HG02610 (cell line): ENCODE results near the gene CREB5.
"Not testable (repeated sequence)": the region's sequence is repeated elsewhere in the genome, so short reads cannot be mapped to it uniquely, and the experiment has no call there.

Source experiments
- ATAC-seq: cut with Tn5 transposase; IDR thresholded peaks from one replicate; pipeline ENCODE4 v1.9.1; 2021; ENCODE audit warnings: mild to moderate bottlenecking, moderate library complexity; ENCODE audit not compliant: unreplicated experiment

Gene CREB5, protein sequence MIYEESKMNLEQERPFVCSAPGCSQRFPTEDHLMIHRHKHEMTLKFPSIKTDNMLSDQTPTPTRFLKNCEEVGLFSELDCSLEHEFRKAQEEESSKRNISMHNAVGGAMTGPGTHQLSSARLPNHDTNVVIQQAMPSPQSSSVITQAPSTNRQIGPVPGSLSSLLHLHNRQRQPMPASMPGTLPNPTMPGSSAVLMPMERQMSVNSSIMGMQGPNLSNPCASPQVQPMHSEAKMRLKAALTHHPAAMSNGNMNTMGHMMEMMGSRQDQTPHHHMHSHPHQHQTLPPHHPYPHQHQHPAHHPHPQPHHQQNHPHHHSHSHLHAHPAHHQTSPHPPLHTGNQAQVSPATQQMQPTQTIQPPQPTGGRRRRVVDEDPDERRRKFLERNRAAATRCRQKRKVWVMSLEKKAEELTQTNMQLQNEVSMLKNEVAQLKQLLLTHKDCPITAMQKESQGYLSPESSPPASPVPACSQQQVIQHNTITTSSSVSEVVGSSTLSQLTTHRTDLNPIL

DNA sequence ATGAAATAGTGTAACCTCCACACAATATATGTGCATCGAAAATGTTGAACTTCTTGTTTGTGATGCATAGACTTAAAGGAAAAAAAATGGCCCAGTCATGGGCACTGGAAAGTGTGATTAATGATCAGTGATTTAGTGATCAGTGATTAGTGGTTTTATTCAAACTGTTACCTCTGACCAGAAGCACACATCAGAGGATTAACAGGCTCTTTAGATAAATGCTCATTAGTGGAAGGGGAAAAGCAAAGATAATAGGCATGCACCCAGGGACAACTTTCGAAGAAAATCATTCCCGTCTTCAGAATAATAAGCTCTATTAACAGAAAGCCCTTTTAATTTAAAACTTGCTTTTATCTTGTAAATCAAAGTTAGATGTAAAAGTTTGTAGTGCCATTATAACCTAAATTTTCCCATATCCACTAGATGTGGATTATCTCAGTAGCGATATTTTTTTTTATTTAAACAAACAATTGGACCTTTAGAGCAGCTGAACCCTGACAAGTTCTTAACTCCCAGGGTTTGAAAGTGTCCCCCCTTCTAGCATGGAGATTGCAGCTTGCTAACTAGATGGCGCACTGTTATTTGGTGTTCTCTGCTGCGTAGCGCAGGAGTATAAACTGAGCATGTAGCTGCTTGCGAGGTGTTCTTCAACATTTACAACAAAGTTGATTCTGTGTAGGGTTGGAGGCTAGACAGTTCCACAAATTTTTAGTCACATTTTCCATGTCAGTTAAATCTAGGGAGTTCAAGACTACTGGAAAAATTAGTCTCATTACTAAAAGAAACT, at the start of gene CREB5:
TSS of gene CREB5 (plus strand) at position 643 of the 787 bp plus-strand sequence. CDS start 397 bp downstream, outside the sequence.
- ATAC-seq: no peak

DNA sequence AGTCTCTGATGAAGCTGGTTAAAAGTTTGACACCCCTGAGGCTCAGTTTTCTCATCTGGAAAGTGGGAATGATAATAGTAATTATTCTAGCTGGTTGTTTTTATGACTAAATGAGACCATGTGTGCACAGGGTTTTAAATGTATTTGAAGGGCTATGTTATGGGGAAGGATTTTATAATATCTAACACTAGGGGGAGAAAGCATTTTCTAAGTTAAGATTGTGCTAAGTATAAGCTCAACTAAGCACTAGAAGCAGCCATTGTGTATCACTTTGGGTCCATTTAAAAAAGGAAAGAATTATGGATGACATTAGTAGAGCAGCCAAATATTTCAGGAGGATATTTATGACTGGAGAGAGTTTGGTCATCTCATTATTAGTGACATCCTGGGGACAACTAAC, 49.5 kb upstream of the CREB5 start:
- ATAC-seq: no peak

DNA sequence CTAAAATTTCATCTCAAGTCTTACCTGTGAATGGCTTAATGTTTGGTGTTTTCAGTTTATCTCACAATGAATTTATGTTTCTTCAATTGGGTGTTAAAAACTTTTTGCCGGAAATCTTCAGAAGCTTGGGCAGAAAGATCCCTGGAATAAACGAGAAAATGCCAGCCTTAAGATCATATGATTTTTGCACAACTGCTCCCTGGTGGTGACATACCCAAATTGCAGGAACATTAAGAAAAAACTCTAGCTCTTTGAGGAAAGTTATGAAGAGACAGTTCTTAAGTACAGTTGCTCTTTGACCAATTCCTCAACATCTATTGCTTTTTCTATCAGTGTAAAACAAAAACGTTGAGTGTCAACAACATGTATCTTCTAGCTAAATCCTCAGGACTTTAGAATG, 48.2 kb upstream of the CREB5 start:
- no peak for ATAC-seq

DNA sequence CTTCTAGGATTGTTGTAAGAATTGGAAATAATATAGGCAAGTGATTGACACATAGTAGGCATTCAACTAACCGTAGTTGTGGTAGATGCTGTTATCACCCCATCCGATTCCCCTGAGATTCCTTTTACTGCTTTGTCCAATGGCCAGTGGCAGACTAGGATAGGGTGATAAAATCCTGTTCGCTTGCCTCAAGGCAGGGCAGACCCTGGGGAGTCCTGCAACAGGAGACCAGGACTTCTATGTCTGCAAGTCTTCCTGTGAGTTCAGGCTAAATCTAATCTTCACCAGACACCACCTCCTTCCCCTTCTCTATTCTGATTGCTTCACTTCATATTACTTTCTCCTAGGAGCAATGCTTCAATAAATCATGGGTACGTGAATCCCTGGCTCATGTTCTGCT, 42.8 kb upstream of the CREB5 start:
- ATAC-seq: no peak

DNA sequence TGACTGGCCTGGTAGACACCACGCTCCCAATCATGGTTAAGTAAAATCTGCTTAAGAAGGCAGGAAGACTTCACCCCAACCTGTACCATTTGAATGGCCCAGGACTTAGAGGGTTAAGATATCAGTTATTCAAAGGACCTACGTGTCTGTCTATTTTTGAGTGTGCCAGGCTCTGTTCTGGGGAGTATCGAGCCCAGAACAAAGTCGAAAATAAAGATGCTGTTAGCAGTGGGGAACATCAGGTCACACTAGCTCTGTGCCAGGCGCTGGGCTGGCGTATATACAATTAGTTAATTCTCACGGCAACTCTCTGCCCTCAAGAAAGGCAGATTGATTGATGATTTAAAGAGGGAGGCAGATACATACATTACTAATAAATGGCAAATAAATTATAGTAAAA, 40.5 kb upstream of the CREB5 start:
- ATAC-seq: no peak

DNA sequence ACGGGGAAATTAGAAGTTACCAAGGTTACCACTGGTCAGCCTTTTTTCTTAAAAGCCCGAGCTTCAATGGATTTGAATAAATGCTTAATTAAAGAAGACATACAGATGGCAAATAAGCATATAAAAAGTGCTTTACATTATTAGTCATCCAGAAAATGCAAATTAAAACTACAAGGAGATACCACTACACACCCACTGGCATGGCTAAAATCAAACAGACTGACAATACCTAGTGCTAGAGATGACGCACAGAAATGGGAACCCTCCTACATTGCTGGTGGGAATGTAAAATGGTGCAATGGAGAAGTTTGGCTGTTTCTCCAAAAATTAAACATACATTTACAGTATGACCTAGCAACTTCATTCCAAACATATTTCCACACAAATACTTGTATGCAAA, 38.3 kb upstream of the CREB5 start:
- no peak for ATAC-seq

DNA sequence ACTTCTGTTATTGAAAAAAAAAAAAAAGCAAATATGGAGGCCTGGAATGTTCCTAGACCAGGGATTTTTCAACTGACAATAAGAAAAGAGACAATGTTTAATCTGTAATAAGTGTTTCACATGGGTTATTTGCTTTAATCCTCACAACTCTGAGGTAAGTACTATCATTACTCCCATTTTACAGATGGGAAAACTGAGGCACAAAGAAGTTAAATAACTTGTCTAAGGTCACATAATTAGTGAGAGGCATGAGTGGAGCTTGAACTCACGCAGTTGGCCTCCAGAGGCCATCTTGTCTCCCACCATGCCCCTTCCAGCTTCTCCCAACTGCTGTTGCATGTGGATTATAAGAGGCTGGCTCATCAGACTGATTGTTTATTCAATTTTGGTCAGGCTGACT, 36.6 kb upstream of the CREB5 start:
- no peak for ATAC-seq

DNA sequence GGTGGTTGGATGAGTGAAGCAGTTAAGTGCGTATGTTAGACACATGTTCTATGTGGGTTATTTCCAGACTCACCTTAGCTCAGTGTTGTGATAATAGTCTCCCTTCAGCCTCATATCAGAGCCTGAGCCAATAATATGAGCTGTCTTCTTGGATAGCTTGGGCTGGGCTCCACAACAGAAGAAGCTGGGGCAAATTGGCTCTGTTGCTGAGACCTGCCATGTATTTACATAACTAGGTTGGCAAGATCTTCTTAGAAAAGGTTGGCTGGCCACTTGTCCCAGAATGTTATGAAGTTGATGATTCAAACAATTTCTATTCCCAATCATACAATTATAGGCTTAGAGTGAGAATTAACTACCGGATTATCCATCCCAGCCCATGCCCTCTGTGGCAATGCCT, 35.7 kb upstream of the CREB5 start:
- ATAC-seq: no peak

DNA sequence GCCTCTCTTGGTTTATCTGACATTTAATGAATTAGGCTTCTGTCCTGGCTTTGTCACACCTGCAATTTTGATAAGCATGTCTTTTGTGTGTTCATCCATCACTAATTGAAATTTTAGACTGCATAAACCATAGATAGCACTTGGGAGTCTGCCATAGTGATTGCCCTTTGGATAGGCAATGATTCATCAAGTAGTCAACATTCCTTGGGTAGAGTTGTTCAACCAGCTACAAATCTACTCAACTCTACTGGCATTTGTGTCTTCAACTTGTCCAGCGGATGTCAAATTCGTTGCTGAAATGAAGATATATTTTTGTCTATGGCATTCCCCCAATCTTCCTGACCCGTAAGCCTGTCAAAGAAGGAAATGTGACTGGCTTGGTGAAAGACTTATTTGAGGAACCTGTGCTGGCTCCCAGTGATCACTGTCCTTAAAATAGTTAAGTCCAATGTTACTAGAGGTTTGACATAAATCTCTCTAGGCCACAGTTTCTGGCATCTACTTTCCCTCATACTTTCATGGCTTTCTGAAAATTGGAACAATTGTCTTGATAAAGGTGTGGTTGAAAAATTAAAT, 33.7 kb upstream of the CREB5 start:
- ATAC-seq: no peak

DNA sequence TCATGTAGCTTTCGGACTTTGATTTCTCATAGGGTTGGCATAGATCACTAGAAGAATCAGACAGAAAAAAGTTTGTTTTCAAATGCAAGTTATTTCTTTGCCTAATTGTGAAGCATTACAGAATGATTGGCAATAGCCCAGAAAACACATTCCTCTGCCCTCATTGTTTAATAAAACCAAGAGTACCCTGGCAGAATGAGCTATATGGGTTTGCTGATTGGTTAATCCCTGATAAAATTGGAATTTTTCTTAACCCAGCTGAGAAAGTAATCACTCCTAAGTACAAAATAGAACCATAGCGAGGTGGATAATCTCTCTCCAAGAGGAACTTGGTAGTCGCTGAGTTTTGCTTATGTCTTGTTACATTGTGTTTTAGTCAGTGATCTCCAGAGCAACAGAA, 30.9 kb upstream of the CREB5 start:
- no peak for ATAC-seq

DNA sequence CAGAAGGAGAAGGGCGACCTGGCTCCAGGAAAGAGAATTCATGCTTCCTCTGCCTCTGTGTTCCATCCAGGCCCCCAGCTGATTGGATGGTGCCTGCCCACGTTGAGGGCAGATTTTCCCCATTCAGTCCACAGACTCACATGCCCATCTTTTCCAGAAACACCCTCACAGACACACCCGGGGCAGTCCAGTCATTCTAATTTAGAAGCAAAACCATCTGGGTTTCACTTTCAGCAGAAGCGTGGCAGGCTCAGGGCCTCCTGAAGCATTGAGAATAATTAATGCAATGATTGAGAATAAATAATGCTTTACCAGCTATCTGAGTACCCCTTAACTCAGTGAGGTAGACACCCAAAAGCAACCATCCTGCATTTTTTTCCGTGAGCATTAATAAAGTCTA, 30.2 kb upstream of the CREB5 start:
- ATAC-seq: no peak

DNA sequence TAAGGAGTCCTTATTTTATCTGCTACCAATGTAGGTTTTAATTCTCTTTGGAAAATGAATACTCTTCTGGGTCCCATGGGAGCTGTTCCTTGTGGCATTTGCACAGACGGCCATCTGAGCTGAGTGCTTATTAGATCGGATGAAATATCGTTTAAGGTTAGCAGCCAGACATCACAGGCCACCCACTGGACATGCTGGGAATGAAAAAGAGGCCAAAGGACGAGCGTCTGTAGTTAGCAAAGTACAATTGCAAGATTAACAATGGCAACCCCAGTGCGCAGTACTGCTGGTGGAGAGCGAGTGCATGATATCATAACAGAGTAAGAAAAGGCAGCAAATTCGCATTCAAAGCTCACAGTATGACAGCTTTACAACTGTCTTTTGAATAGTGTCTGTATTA, 28.3 kb upstream of the CREB5 start:
- no peak for ATAC-seq

DNA sequence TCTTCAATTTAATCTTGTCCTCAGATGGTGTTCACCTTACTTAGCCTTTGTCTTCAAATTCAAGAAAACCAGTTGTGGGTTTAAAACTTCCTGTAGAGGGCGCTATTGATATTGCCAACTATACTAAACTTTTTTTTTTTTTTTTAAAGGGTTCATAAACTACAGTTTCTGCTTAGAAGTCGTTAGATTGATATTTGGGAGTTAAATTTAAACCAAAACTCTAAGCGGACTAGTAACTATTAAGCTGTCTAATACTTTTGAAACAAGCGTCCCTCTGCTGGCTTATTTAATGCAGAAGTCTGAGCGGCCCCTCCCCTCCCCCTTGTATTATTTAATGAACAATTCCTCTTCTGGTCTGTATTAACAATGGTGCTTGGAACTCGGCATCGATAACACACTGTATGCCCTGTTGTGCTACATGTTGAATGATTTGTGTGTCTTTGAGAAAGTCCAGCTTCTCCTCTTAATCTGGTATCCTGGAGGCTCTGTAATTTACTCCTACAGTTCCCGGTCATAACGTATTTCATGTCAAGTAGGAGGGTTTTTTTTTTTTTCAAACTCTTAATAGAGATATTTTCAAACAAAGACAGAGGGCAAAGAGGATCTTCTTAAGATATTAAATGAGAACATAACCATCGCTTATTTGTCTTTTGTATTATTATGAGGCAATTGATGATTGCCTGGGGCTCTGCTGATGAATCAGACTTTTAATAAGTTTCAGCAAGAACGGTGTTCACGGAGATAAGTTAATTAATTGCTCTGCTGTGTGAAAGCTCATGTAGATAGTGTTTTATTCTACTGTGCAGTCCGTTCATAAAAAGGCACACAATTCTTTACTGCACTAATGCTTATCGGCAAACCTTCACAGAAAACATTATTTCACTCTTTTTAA, 22.6 kb upstream of the CREB5 start:
- ATAC-seq: no peak

DNA sequence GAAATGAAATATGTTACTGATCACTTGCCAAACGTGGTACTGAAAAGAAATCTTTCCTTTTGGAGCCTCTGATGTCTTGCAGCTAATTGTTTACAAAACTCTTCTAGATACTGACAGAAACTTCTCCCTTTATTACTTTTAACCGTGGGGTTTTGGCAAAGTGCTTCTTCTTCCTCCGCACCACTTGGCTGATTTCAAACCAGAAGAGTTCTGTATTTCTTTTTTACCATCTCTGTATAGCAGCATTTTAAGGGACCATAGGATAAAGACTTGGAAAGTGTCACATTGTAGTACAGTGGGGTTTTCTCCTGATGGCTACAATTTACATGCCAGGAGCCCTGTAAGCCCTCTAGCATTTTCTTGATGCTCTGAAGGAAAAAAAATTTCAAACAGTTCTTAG, 21.9 kb upstream of the CREB5 start:
- no peak for ATAC-seq

DNA sequence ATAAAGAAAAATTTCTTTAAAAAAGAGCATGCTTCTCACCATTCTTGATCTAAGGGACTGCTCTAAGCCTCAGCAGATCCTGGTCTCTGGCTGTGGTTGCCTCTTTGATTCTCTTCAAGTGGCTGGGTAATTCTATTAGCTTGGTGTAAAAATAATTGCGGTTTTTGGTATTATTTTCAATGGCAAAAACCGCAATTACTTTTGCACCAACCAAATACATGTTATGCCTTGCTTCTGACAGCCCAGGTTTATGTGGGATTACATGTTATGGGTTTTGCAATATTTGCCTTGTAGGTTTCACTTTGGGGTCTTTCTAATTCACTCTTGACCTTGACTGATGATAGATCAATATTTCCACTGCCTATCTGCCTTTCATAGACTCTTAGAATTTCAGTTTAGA, 20.0 kb upstream of the CREB5 start:
- ATAC-seq: no peak

DNA sequence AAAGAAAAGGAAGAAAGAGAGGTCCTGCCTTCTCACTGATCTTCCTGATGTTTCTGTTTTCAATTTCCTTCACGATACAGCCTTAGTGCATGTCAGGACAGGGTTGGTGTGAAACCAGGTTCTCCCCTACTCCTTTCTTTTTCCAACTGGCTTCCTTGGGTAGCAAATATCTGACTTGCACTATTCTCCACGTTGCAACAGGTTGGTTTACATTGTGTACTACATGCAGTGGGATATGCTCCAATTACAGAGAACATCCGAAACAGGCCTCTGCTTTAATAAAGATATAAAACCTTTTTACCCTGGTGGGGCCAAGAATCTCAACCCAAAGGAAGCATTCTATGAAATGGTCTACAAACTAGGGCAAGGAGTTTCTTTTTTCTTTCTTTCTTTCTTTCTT, 16.9 kb upstream of the CREB5 start:
- ATAC-seq: no peak

DNA sequence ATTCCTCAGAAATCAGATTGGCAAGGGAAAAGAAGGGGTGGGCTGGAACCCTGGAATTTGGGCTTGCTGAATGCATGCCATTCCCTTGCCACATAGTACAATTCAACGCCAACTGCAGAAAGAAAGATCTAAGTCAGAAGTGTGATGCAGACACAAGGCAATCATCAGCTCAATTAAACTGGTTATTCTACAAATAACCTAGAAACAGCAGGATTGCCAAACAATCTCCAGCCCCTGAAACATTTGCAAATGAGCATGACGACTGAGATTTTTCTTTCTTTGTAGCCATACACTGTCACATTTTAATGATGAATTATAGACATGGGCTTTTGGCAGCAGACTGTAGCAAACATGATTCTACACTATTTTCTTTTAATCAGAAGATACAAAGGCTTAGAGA, 16.5 kb upstream of the CREB5 start:
- no peak for ATAC-seq

DNA sequence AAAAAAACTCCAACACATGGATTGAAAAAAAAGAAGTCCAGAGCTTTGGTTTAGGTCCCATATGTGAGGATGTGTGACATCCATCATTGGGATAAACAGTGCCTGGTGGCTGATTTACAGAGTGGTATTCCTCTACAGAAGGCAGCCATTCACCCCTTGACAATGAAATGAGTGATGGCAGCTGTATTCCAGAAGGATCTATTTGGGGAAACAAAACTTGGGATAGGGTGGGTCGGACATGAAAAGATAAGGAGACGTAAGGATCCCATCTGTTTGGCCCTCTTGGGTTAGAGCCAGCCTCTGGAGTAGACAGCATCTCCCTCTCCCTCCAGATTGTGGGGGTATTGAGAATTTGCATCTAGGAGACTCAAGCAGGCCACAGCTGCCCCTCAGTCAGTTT, 15.2 kb upstream of the CREB5 start:
- ATAC-seq: no peak

DNA sequence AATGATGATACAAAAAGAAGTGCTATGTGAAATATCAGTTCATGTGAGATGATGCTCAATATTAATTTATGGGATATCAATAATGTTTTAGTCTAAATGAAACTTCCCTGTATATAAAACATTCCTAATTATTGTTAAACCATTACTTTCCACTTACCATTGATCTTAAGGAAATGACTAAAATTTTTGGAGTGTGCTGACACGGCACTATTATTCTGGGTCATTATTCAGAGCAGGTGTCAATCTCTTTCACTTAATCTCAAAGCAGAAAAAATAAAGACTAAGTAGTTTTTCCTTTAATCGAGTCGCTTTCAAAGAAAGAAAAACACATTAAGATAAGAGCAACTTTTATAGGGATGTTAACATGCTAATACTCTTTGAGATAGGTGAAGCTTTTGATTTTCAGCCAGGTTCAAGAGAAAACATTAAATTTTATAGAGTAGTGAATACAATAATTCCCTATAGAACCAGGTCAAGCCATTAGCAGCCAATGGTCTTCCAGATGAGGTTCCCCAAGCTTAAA, 11.4 kb upstream of the CREB5 start:
- ATAC-seq: no peak

DNA sequence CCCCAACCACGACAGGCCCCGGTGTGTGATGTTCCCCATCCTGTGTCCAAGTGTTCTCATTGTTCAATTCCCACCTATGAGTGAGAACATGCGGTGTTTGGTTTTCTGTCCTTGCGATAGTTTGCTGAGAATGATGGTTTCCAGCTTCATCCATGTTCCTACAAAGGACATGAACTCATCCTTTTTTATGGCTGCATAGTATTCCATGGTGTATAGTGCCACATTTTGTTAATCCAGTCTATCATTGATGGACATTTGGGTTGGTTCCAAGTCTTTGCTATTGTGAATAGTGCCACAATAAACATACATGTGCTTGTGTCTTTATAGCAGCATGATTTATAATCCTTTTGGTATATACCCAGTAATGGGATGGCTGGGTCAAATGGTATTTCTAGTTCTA, 10.8 kb upstream of the CREB5 start:
- not testable (repeated sequence) for ATAC-seq

DNA sequence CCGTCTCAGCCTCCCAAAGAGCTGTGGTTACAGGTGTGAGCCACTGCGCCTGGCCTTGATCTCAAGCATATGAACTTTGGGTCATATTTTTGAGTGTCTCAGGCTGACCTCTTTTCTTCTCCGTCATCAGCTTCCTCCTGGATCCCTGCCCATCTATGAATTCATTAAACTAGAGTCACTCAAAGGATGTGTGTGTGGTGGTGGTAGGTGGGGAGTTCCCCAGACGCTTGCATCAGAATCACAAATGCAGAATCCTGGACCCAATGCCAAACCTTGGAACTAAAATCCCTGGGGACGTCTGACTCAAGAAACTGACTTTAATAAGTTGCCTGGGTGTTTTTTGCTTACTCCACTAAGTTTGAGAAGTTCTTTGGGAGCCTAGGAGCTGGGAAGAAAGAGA, 6.7 kb upstream of the CREB5 start:
- no peak for ATAC-seq
